GM23338 (cell line): ENCODE measurements around the gene MAP2K5. TPM values are rescaled to one million over a fixed set of nuclear protein-coding genes. Genes with fewer than 3 reads are reported as not detected.

Source experiments
- ATAC-seq: fragments of 200-7000 bp; cut with Tn5 transposase; 3 replicates; pipeline ENCODE4 v1.9.1; 2020
- DNase-seq: peaks from one replicate; pipeline ENCODE4 v3.0.0-alpha.2; 2015; ENCODE audit warnings: low spot score
- H2AFZ ChIP-seq: fragments of 200-600 bp; sonication (generic); 2 replicates; pipeline ENCODE4 v1.8.0; 2016; ENCODE audit warnings: antibody characterized with exemption, mild to moderate bottlenecking, moderate library complexity
- H3F3A ChIP-seq: fragments of 200-600 bp; sonication (generic); replicated peaks from 2 replicates; pipeline ENCODE4 v1.8.0; 2017; ENCODE audit warnings: antibody characterized with exemption, mixed run types, low read depth
- H3K27ac ChIP-seq: fragments of 200-600 bp; sonication (generic); 2 replicates; pipeline ENCODE4 v1.6.1; 2016; ENCODE audit warnings: low read depth
- H3K27me3 ChIP-seq: fragments of 200-600 bp; sonication (generic); 2 replicates; pipeline ENCODE4 v1.8.0; 2016; ENCODE audit warnings: mild to moderate bottlenecking, mixed run types, moderate library complexity; ENCODE audit not compliant: insufficient read depth
- H3K36me3 ChIP-seq: fragments of 200-600 bp; sonication (generic); 2 replicates; pipeline ENCODE4 v1.8.0; 2016; ENCODE audit warnings: mild to moderate bottlenecking; ENCODE audit not compliant: insufficient read depth
- H3K4me1 ChIP-seq: fragments of 200-600 bp; sonication (generic); 2 replicates; pipeline ENCODE4 v1.8.0; 2016; ENCODE audit warnings: mild to moderate bottlenecking, moderate library complexity; ENCODE audit not compliant: insufficient read depth
- H3K4me2 ChIP-seq: fragments of 200-600 bp; sonication (generic); 2 replicates; pipeline ENCODE4 v1.7.1; 2017; ENCODE audit warnings: mixed run types
- H3K4me3 ChIP-seq: fragments of 200-600 bp; sonication (generic); 2 replicates; pipeline ENCODE4 v1.6.1; 2016; ENCODE audit warnings: mixed run types
- H3K79me2 ChIP-seq: fragments of 200-600 bp; sonication (generic); replicated peaks from 2 replicates; pipeline ENCODE4 v1.8.0; 2017; ENCODE audit warnings: mild to moderate bottlenecking; ENCODE audit not compliant: insufficient read depth
- H3K9me2 ChIP-seq: fragments of 200-600 bp; sonication (generic); 2 replicates; pipeline ENCODE4 v1.8.0; 2017; ENCODE audit not compliant: insufficient read depth
- H4K20me1 ChIP-seq: fragments of 200-600 bp; sonication (generic); replicated peaks from 2 replicates; pipeline ENCODE4 v1.8.0; 2017; ENCODE audit warnings: mild to moderate bottlenecking; ENCODE audit not compliant: insufficient read depth
- H3K27ac Mint-ChIP-seq: 2 replicates; pipeline ENCODE4 v1.8.0; 2020; ENCODE audit warnings: inconsistent platforms, mild to moderate bottlenecking, moderate library complexity, mixed read lengths
- H3K27me3 Mint-ChIP-seq: 3 replicates; pipeline ENCODE4 v1.8.0; 2022; ENCODE audit warnings: low read depth, mild to moderate bottlenecking, moderate library complexity, mixed read lengths, inconsistent platforms; ENCODE audit not compliant: insufficient read depth, poor library complexity
- H3K36me3 Mint-ChIP-seq: 3 replicates; pipeline ENCODE4 v1.8.0; 2021; ENCODE audit warnings: low read depth, mild to moderate bottlenecking, inconsistent platforms, moderate library complexity, mixed read lengths
- H3K4me1 Mint-ChIP-seq: 3 replicates; pipeline ENCODE4 v1.8.0; 2020; ENCODE audit warnings: mild to moderate bottlenecking, inconsistent platforms, mixed read lengths
- H3K4me3 Mint-ChIP-seq: 3 replicates; pipeline ENCODE4 v1.8.0; 2021; ENCODE audit warnings: moderate library complexity, mild to moderate bottlenecking, inconsistent platforms, mixed read lengths
- H3K9me3 Mint-ChIP-seq: 3 replicates; pipeline ENCODE4 v1.8.0; 2020; ENCODE audit warnings: moderate library complexity, mild to moderate bottlenecking, inconsistent platforms, mixed read lengths
- CREB1 ChIP-seq: fragments of 250-450 bp; sonication (Bioruptor Pico); IDR thresholded peaks from 2 replicates; pipeline ENCODE4 v1.5.0; 2020; ENCODE audit warnings: low read depth, mild to moderate bottlenecking, moderate library complexity
- ETS1 ChIP-seq: IDR thresholded peaks from 2 replicates; pipeline ENCODE4 v1.6.1; 2016; ENCODE audit warnings: antibody characterized with exemption
- EZH2 ChIP-seq: fragments of 200-600 bp; sonication (generic); IDR thresholded peaks from one replicate; pipeline ENCODE4 v1.8.0; 2017; ENCODE audit warnings: antibody characterized with exemption, mild to moderate bottlenecking, low read depth; ENCODE audit not compliant: unreplicated experiment
- EZH2phosphoT487 ChIP-seq: fragments of 200-600 bp; sonication (generic); IDR thresholded peaks from one replicate; pipeline ENCODE4 v1.8.1; 2018; ENCODE audit warnings: antibody characterized with exemption; ENCODE audit not compliant: unreplicated experiment
- JUNB ChIP-seq: IDR thresholded peaks from one replicate; pipeline ENCODE4 v1.6.1; 2016; ENCODE audit warnings: antibody characterized with exemption; ENCODE audit not compliant: unreplicated experiment
- NANOG ChIP-seq: IDR thresholded peaks from 2 replicates; pipeline ENCODE4 v1.6.1; 2016; ENCODE audit warnings: antibody characterized with exemption, borderline replicate concordance
- POLR2AphosphoS5 ChIP-seq: IDR thresholded peaks from 2 replicates; pipeline ENCODE4 v1.6.1; 2016; ENCODE audit warnings: antibody characterized with exemption, low read depth
- STAT1 ChIP-seq: IDR thresholded peaks from one replicate; pipeline ENCODE4 v1.6.1; 2016; ENCODE audit warnings: antibody characterized with exemption; ENCODE audit not compliant: unreplicated experiment
- ZNF114 ChIP-seq: fragments of 250-450 bp; sonication (Bioruptor Pico); IDR thresholded peaks from 2 replicates; pipeline ENCODE4 v1.5.0; 2020; ENCODE audit warnings: mild to moderate bottlenecking, moderate library complexity
- ZNF331 ChIP-seq: fragments of 250-450 bp; sonication (Bioruptor Pico); IDR thresholded peaks from 2 replicates; pipeline ENCODE4 v1.5.0; 2020; ENCODE audit warnings: low read depth, mild to moderate bottlenecking, moderate library complexity
- polyA plus RNA-seq: library from polyadenylated mRNA; unstranded; fragments of >200 nt; fragmentation: Nextera tagmentation; extraction: Ambion mirVana; gene quantifications from 2 replicates; pipeline ENCODE4 v1.2.1, GENCODE V29; 2016
- total RNA-seq: library from RNA; depleted of rRNA; stranded (reverse); fragments of >200 nt; shearing (Covaris generic); gene quantifications from 2 replicates; pipeline ENCODE4 v1.2.3, GENCODE V29; 2014
- TF ChIP-seq, protein P1 (sequence below), 2 experiments: fragments of 200-600 bp in 1 of 2; sonication (generic) in 1 of 2; conservative IDR thresholded peaks; 2 replicates each; pipeline versions ENCODE4 v1.5.1 to v1.6.1; 2016 to 2017; ENCODE audit warnings: antibody characterized with exemption in 2 of 2, low read depth in 2 of 2, mild to moderate bottlenecking in 2 of 2, moderate library complexity in 1 of 2
- TF ChIP-seq, protein P2 (sequence below): IDR thresholded peaks from one replicate; pipeline ENCODE4 v1.6.1; 2018; ENCODE audit warnings: antibody characterized with exemption; ENCODE audit not compliant: unreplicated experiment

Gene MAP2K5
- total and polyA plus RNA-seq, 2 experiments from 2014 or later: 6.5 to 13.6 TPM

- TF ChIP-seq, protein P1, sequence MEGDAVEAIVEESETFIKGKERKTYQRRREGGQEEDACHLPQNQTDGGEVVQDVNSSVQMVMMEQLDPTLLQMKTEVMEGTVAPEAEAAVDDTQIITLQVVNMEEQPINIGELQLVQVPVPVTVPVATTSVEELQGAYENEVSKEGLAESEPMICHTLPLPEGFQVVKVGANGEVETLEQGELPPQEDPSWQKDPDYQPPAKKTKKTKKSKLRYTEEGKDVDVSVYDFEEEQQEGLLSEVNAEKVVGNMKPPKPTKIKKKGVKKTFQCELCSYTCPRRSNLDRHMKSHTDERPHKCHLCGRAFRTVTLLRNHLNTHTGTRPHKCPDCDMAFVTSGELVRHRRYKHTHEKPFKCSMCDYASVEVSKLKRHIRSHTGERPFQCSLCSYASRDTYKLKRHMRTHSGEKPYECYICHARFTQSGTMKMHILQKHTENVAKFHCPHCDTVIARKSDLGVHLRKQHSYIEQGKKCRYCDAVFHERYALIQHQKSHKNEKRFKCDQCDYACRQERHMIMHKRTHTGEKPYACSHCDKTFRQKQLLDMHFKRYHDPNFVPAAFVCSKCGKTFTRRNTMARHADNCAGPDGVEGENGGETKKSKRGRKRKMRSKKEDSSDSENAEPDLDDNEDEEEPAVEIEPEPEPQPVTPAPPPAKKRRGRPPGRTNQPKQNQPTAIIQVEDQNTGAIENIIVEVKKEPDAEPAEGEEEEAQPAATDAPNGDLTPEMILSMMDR (conservative IDR thresholded peaks at IDR 0.05; ENCODE audit: low read depth in 2 of 2): no peak
- no peak for TF ChIP-seq JUNB
- TF ChIP-seq ETS1: no peak
- TF ChIP-seq ZNF114 (CRISPR knock-in tag): no peak
Measured at GRCh38 chr15:67765701-67766100, 223.2 kb downstream of the MAP2K5 start (continued).

- no peak overlapping the region for H3K27ac Mint-ChIP-seq
- H3K27me3 Mint-ChIP-seq: peaks cover 2% of the 10 kb centered on the region
- no peaks in the 10 kb centered on the region for H3K9me3 Mint-ChIP-seq
- H3K4me1 Mint-ChIP-seq: peaks cover 59% of the 10 kb centered on the region
- H3K79me2 ChIP-seq: no peaks in the 10 kb centered on the region
- H3K9me2 ChIP-seq: no peaks in the 10 kb centered on the region; the same call in 1 of the 2 replicates
- DNase-seq (no peak), ATAC-seq (no peak)
- no peak overlapping the region for H3K4me3 ChIP-seq
- H3K4me3 Mint-ChIP-seq: no peak overlapping the region
- H3K4me2 ChIP-seq: no peak overlapping the region
- no peaks in the 10 kb centered on the region for H3F3A ChIP-seq
- H3K27me3 ChIP-seq: no peaks in the 10 kb centered on the region
- H3K27ac ChIP-seq: no peak overlapping the region
- peaks cover 53% of the 10 kb centered on the region for H3K4me1 ChIP-seq
- no peaks in the 10 kb centered on the region for H4K20me1 ChIP-seq
- H3K36me3 ChIP-seq: no peaks in the 10 kb centered on the region
- no peak overlapping the region for H2AFZ ChIP-seq
- H3K36me3 Mint-ChIP-seq: no peaks in the 10 kb centered on the region
- TF ChIP-seq NANOG: no peak
- TF ChIP-seq ZNF114 (CRISPR knock-in tag): no peak
- TF ChIP-seq STAT1: no peak
- TF ChIP-seq ZNF331: no peak
- TF ChIP-seq, protein P2, sequence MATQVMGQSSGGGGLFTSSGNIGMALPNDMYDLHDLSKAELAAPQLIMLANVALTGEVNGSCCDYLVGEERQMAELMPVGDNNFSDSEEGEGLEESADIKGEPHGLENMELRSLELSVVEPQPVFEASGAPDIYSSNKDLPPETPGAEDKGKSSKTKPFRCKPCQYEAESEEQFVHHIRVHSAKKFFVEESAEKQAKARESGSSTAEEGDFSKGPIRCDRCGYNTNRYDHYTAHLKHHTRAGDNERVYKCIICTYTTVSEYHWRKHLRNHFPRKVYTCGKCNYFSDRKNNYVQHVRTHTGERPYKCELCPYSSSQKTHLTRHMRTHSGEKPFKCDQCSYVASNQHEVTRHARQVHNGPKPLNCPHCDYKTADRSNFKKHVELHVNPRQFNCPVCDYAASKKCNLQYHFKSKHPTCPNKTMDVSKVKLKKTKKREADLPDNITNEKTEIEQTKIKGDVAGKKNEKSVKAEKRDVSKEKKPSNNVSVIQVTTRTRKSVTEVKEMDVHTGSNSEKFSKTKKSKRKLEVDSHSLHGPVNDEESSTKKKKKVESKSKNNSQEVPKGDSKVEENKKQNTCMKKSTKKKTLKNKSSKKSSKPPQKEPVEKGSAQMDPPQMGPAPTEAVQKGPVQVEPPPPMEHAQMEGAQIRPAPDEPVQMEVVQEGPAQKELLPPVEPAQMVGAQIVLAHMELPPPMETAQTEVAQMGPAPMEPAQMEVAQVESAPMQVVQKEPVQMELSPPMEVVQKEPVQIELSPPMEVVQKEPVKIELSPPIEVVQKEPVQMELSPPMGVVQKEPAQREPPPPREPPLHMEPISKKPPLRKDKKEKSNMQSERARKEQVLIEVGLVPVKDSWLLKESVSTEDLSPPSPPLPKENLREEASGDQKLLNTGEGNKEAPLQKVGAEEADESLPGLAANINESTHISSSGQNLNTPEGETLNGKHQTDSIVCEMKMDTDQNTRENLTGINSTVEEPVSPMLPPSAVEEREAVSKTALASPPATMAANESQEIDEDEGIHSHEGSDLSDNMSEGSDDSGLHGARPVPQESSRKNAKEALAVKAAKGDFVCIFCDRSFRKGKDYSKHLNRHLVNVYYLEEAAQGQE: no peak
- no peak for TF ChIP-seq ETS1
- TF ChIP-seq EZH2: no peak
- TF ChIP-seq JUNB: no peak
- TF ChIP-seq POLR2AphosphoS5: no peak
- no peak for TF ChIP-seq EZH2phosphoT487
- TF ChIP-seq, protein P1 (conservative IDR thresholded peaks at IDR 0.05; ENCODE audit: low read depth in 2 of 2): no peak
- no peak for TF ChIP-seq CREB1
Measured at GRCh38 chr15:67766968-67767367, 224.5 kb downstream of the MAP2K5 start.
